Ovary (tissue), 9 donors: Measurements from ENCODE around the gene CEP72. TPM values are rescaled to one million over a fixed set of nuclear protein-coding genes. Genes with fewer than 3 reads are reported as not detected.

Source experiments
- DNase-seq, 5 donors: peaks; one replicate each; pipeline ENCODE4 v3.0.0-alpha.2; 2019 to 2020
- H3K27ac ChIP-seq, 2 donors: fragments of 200-600 bp; one replicate each; pipeline versions ENCODE4 v1.5.1 to v1.8.0; 2019 to 2022
- H3K27me3 ChIP-seq: fragments of 200-600 bp; one replicate; pipeline ENCODE4 v1.8.0; 2022
- H3K36me3 ChIP-seq: fragments of 200-600 bp; sonication (generic); one replicate; pipeline ENCODE4 v1.5.1; 2019
- H3K4me1 ChIP-seq: one replicate; pipeline ENCODE4 v1.8.1; 2013; ENCODE audit warnings: mild to moderate bottlenecking, moderate library complexity; ENCODE audit not compliant: insufficient read depth
- H3K4me3 ChIP-seq: fragments of 200-600 bp; sonication (generic); one replicate; pipeline ENCODE4 v1.5.1; 2017
- H3K9me3 ChIP-seq, 2 donors: fragments of 200-600 bp in 1 of 2; sonication (generic) in 1 of 2; one replicate each; pipeline versions ENCODE4 v1.5.1 to v1.8.1; 2013 to 2019; ENCODE audit warnings: mild to moderate bottlenecking in 1 of 2, moderate library complexity in 1 of 2
- CTCF ChIP-seq, 3 donors: fragments of 450-650 bp in 2 of 3; fragments of 200-600 bp in 1 of 3; IDR thresholded peaks; one replicate each; pipeline versions ENCODE4 v1.5.1 to v1.8.0; 2016 to 2022; ENCODE audit warnings: antibody characterized with exemption in 3 of 3, mild to moderate bottlenecking in 1 of 3
- EP300 ChIP-seq: sonication (generic); formaldehyde crosslinking; IDR thresholded peaks from one replicate; pipeline ENCODE4 v1.6.1; 2017; ENCODE audit warnings: antibody characterized with exemption
- POLR2A ChIP-seq: fragments of 450-650 bp; IDR thresholded peaks from one replicate; pipeline ENCODE4 v1.6.1; 2017; ENCODE audit warnings: antibody characterized with exemption, mild to moderate bottlenecking, moderate library complexity
- WGBS, 3 donors: extraction: QIAGEN DNeasy Blood & Tissue Kit in 1 of 3; methylation state at CpG; one replicate each; pipeline versions ENCODE4 v1.1.5 to v1.1.7; 2013 to 2017; 5-methylcytosine and 5-hydroxymethylcytosine counted together
- intact Hi-C, 4 donors: fragments of 100-400 bp; cut with DNase I; formaldehyde crosslinking; loops; one replicate each; pipeline versions ENCODE4 v1.11.0 to v1.15.1; 2022 to 2023
- polyA plus RNA-seq, 2 donors: library from polyadenylated mRNA; stranded (reverse); fragments of 200-250 nt in 1 of 2; fragments of 350-450 nt in 1 of 2; fragmentation: Illumina TruSeq in 1 of 2; extraction: RNeasy Lipid Tissue Mini Kit (QIAGEN cat#74804) in 1 of 2; gene quantifications; one replicate each; pipeline ENCODE4 v1.2.3, GENCODE V29; 2013 to 2014
- total RNA-seq, 7 donors: library from RNA; depleted of rRNA in 2 of 7; stranded (reverse); fragments of >200 nt in 2 of 7; fragmentation: NEBNext Ultra II Directional in 3 of 7; extraction: Animal tissue kit (Norgen Biotek cat#: 25700) in 3 of 7; gene quantifications; one replicate each; pipeline versions ENCODE4 v1.1.0 to v1.2.4, GENCODE V29; 2016 to 2023
- donor health status: DM: no; HTN: no; CAD: no; lungs with moderate emphysema.
- donor health status: DM: no; HTN: no; CAD: no.
- donor health status: Bipolar disorder and iron deficiency.
- donor health status: DM: yes; HTN: yes; CAD: no.
- donor health status: DM: no; HTN: no; CAD: no.
- donor health status: DM: yes; HTN: yes; CAD: no.

Gene CEP72
- total and polyA plus RNA-seq, 9 donors: 1.6 to 11.2 (median 7.7) TPM

- Histone ChIP-seq H3K36me3 (peaks cover 2% of the 10 kb centered on the region), H3K27ac (no peak overlapping the region), H3K27me3 (no peaks in the 10 kb centered on the region), H3K4me3 (no peak overlapping the region), H3K4me1 (no peaks in the 10 kb centered on the region), H3K9me3 (peaks cover 0 to 3% of the 10 kb centered on the region in 2 donors)
- no peak for DNase-seq
- 76 to 94% (median 86%) methylated on average over 17 of the region's 17 CpGs for WGBS, 3 donors
- no peak for TF ChIP-seq POLR2A
- TF ChIP-seq EP300: no peak
- no peak for TF ChIP-seq CTCF (IDR thresholded peaks at IDR 0.05)
- intact Hi-C loops: no loop called here
Observed at GRCh38 chr5:654071-654778, 42.1 kb downstream of the CEP72 start.

- Histone ChIP-seq H3K36me3 (peaks cover 2% of the 10 kb centered on the region), H3K4me3 (no peak overlapping the region), H3K9me3 (peaks cover 0 to 3% of the 10 kb centered on the region in 2 donors), H3K4me1 (no peaks in the 10 kb centered on the region), H3K27me3 (no peaks in the 10 kb centered on the region), H3K27ac (no peak overlapping the region)
- intact Hi-C loops: no loop called here
- 96 to 97% (median 96%) methylated on average over 13 of the region's 13 CpGs for WGBS, 3 donors
- DNase-seq: no peak
- TF ChIP-seq CTCF (IDR thresholded peaks at IDR 0.05): no peak
- TF ChIP-seq EP300: no peak
- no peak for TF ChIP-seq POLR2A
Observed at GRCh38 chr5:655406-655805, 43.3 kb downstream of the CEP72 start.

- intact Hi-C loops: no loop called here
- no peak for DNase-seq
- H3K9me3 ChIP-seq: peaks cover 0 to 3% of the 10 kb centered on the region in 2 donors
- TF ChIP-seq EP300: no peak
- H3K27me3 ChIP-seq: no peaks in the 10 kb centered on the region
- no peaks in the 10 kb centered on the region for H3K4me1 ChIP-seq
- no peak overlapping the region for H3K27ac ChIP-seq
- 92 to 97% (median 95%) methylated on average over 6 of the region's 6 CpGs for WGBS, 3 donors
- H3K36me3 ChIP-seq: peaks cover 2% of the 10 kb centered on the region
- no peak overlapping the region for H3K4me3 ChIP-seq
Observed at GRCh38 chr5:657570-657969, 45.4 kb downstream of the CEP72 start.

- no peak for TF ChIP-seq CTCF (IDR thresholded peaks at IDR 0.05)
- no peak for TF ChIP-seq EP300
- TF ChIP-seq POLR2A: no peak
- Histone ChIP-seq H3K4me1 (no peaks in the 10 kb centered on the region), H3K36me3 (peaks cover 2% of the 10 kb centered on the region), H3K9me3 (peaks cover 0 to 3% of the 10 kb centered on the region in 2 donors), H3K27ac (no peak overlapping the region), H3K4me3 (no peak overlapping the region), H3K27me3 (no peaks in the 10 kb centered on the region)
- 97 to 99% (median 97%) methylated on average over 5 of the region's 5 CpGs for WGBS, 3 donors
- DNase-seq: no peak
- intact Hi-C loops: no loop called here
Observed at GRCh38 chr5:658103-658502, 46.0 kb downstream of the CEP72 start.

- TF ChIP-seq EP300 (no peak), POLR2A (no peak)
- Histone ChIP-seq H3K27me3 (no peaks in the 10 kb centered on the region), H3K9me3 (peaks cover 0 to 3% of the 10 kb centered on the region in 2 donors), H3K27ac (no peak overlapping the region), H3K36me3 (peaks cover 2% of the 10 kb centered on the region), H3K4me1 (no peaks in the 10 kb centered on the region), H3K4me3 (no peak overlapping the region)
- intact Hi-C loops: no loop called here
- no peak for DNase-seq
- 95 to 97% (median 96%) methylated on average over 16 of the region's 16 CpGs for WGBS, 3 donors
Observed at GRCh38 chr5:659496-660263, 47.5 kb downstream of the CEP72 start.
